GM18526 (cell line): ENCODE data around the gene DAAM2.

Experiments
- POLR2A ChIP-seq: IDR thresholded peaks from 3 replicates; pipeline ENCODE4 v1.6.1; 2011; ENCODE audit not compliant: insufficient read length; ENCODE audit errors: extremely low read depth

The DAAM2 gene

DNA sequence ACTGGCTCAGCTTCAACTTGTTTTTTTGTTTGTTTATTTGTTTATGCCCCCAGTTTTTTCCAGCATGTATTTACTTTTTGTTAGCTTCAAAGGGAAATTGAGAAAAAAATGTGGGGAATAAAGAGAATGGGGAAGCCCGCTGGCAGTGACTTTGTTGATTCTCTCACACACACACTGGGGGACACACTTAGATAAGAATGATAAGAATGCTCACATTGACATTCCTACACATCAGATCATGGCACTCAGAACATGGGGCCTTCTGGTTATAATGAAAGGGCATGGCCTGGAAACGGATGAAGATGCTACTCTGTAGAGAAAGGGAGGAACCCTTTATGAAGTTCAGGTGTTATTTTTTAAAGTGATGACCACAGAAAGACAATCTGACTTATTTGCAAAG, 15.6 kb upstream of the DAAM2 start:
- TF ChIP-seq POLR2A: no peak

DNA sequence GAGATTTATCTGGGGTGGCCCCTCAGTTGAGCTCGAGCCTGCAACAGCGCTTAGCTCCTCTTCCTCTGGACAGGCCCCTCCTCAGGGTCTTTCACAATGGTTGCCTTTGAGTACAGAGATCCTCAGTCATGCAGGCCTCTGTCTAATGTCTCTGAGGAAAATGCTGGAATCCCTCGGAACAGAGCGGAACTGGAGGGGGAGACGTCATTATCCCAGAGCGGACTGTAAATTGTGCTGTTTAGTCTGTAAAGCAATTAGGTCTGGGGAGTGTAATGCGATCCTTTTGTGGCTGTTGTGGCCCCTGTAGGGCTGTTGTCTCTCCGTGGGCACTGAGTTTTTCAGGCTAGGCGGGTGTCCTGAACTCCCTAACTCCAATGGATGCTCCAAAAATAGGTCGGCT, 15.0 kb upstream of the DAAM2 start:
- TF ChIP-seq POLR2A: no peak

GRCh38 chr6:39777661-39778060, 14.5 kb upstream of the DAAM2 start:
- no peak for TF ChIP-seq POLR2A

GRCh38 chr6:39778581-39779255, 13.5 kb upstream of the DAAM2 start:
- TF ChIP-seq POLR2A: no peak

- no peak for TF ChIP-seq POLR2A
Measured at GRCh38 chr6:39785281-39785680, 6.9 kb upstream of the DAAM2 start.

DNA sequence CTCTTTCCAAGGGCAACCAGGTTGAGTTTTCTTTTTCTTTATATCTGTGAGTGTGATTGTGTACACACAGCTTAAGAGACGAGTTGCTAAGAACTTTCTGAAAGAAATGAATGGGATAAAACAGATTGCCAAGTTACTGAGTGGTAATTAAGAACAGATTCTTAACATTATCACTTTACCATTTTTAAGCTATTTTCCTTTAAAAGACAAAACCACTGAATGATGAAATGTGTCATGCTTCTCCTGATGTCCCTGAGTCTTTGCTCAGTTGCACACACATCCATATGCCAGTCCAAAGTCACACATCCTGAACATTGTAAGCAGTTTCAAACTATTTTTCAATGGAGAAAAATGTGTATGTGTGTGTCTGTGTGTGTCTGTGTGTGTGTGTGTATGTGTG, 5.5 kb upstream of the DAAM2 start:
- no peak for TF ChIP-seq POLR2A

DNA sequence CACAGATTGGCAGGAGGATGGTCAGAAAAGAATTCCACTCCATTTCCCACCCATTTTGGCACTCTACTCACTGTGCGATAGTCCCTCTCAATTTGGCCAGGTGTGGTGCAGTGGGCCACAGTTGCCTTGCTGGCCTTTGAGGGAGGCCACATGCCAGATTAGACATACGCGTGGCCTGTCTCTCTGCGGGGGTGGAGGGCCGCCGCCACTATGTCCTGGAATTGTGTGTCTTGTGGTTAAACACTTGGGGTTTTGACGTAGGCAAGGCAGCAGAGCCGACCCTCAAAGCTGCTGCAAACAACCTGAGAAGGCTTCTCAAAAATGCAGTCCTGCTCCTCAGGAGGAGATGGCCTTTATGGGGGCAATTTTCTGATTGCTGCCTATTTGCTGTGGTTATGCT, 4.9 kb upstream of the DAAM2 start:
- TF ChIP-seq POLR2A: no peak

- no peak for TF ChIP-seq POLR2A
Measured at GRCh38 chr6:39790772-39791171, 1.4 kb upstream of the DAAM2 start.

DNA sequence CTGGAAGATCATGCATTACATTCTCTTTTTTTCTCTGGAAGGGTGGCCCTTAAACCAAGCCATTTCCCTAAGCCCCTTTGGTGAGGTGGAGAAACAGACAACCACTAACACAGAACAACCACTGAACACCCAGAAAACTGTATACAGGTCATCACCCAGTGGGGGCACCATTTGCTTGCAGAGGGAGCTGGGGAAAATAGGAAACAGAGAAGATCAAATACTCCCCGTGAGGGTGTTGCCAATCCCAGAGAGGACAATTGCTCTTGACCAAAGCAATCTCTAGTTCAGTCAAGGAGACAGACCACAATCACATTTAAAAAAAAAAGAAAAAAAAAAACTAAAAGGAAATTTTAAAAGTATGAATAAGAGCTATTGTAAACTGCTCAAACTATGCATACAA, 865 bp upstream of the DAAM2 start:
- no peak for TF ChIP-seq POLR2A

DNA sequence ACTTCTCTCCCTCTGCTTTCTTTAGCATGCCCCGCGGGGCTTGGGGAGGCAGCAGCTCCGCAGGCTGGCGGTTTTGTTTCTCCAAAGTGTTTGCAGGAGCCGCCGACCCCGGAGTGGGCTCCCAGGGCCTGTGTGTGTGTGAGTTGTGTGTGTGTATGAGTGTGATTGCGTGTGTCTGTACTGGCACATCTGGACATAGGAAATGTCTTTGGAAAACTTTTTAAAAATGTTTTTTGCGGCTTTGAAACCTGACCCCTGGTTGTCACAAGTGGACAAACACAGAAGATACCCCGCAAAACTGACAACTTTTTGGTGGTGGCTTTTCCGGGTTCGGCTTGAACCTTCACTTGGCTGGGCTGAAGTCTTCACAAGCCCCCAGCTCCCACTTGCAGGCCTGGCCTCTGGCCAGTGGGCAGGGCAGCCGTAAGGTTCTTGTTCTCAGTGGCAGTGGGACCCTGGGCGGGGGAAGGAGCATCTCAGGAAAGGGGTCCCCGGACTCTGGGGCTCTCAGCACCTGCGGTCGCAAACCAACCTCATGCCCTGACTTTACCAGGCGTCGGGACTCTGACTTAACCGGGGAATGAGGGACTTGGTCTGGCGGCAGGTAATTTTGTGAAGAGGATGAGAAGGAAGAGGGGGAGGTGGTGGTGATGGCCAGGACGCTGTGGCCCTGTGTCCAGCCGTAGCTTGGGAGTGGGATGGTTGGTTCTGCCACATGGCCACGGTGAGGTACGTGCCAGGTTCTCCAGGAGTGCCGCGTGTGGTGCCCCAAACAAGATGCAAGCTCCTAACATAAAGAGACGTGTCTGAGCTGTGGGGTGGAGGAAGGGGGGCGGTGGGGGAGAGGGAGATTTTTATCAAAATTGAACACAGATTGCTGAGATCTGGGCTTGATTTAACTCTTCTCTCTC, 619 bp downstream of the DAAM2 start:
- TF ChIP-seq POLR2A: no peak

DNA sequence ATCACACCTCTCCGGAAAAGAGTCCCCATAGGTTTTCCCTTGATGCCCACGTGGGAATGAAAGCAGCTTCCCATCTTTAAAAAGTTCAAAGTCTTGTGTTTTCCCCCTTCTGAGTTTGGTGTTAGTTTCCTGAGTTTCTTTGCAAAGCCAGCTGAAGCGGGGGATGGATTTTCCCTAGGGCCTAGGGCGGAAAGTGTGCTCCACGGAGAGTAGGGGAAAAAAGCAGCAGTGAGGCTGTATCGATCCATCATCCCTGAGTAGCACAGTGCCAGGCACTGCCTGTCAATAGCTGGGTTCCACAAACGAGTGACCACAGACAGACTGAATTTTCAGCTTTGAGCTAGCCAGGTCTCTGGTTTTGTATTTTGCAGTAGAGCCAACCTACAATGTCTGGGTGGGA, 1.3 kb downstream of the DAAM2 start:
- no peak for TF ChIP-seq POLR2A

DNA sequence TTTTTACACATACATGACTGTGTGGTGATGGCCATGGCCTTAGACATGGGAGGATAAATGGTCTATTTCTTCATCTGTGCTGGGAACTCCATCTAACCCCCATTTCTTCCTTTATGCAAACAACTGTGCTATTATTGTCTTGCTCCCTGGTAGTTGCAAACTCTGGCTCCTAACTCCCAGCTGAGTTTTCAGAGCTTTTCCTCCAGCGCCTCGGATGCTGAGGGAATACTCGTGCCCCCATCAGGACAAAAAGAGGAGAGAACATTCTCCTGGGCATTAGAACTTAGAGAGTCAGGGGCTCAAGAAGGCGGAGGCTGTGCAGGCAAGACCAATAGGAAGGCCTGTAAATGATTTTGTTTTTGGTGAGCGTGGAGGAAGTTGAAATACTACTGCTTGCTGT, 2.1 kb downstream of the DAAM2 start:
- TF ChIP-seq POLR2A: no peak

- no peak for TF ChIP-seq POLR2A
Measured at GRCh38 chr6:39797751-39798150, 5.6 kb downstream of the DAAM2 start.

- no peak for TF ChIP-seq POLR2A
Measured at GRCh38 chr6:39800034-39801032, 8.2 kb downstream of the DAAM2 start.

- no peak for TF ChIP-seq POLR2A
Measured at GRCh38 chr6:39801456-39802251, 9.5 kb downstream of the DAAM2 start.

GRCh38 chr6:39803872-39804271, 11.7 kb downstream of the DAAM2 start:
- no peak for TF ChIP-seq POLR2A
